GM23338 (cell line): Measurements from ENCODE around the gene HDHD5. TPM values are rescaled to one million over a fixed set of nuclear protein-coding genes. Genes with fewer than 3 reads are reported as not detected.

Experiments used
- ATAC-seq: fragments of 200-7000 bp; cut with Tn5 transposase; 3 replicates; pipeline ENCODE4 v1.9.1; 2020
- DNase-seq: peaks from one replicate; pipeline ENCODE4 v3.0.0-alpha.2; 2015; ENCODE audit warnings: low spot score
- H2AFZ ChIP-seq: fragments of 200-600 bp; sonication (generic); 2 replicates; pipeline ENCODE4 v1.8.0; 2016; ENCODE audit warnings: antibody characterized with exemption, mild to moderate bottlenecking, moderate library complexity
- H3F3A ChIP-seq: fragments of 200-600 bp; sonication (generic); replicated peaks from 2 replicates; pipeline ENCODE4 v1.8.0; 2017; ENCODE audit warnings: antibody characterized with exemption, mixed run types, low read depth
- H3K27ac ChIP-seq: fragments of 200-600 bp; sonication (generic); 2 replicates; pipeline ENCODE4 v1.6.1; 2016; ENCODE audit warnings: low read depth
- H3K27me3 ChIP-seq: fragments of 200-600 bp; sonication (generic); 2 replicates; pipeline ENCODE4 v1.8.0; 2016; ENCODE audit warnings: mild to moderate bottlenecking, mixed run types, moderate library complexity; ENCODE audit not compliant: insufficient read depth
- H3K36me3 ChIP-seq: fragments of 200-600 bp; sonication (generic); 2 replicates; pipeline ENCODE4 v1.8.0; 2016; ENCODE audit warnings: mild to moderate bottlenecking; ENCODE audit not compliant: insufficient read depth
- H3K4me1 ChIP-seq: fragments of 200-600 bp; sonication (generic); 2 replicates; pipeline ENCODE4 v1.8.0; 2016; ENCODE audit warnings: mild to moderate bottlenecking, moderate library complexity; ENCODE audit not compliant: insufficient read depth
- H3K4me2 ChIP-seq: fragments of 200-600 bp; sonication (generic); 2 replicates; pipeline ENCODE4 v1.7.1; 2017; ENCODE audit warnings: mixed run types
- H3K4me3 ChIP-seq: fragments of 200-600 bp; sonication (generic); 2 replicates; pipeline ENCODE4 v1.6.1; 2016; ENCODE audit warnings: mixed run types
- H3K79me2 ChIP-seq: fragments of 200-600 bp; sonication (generic); replicated peaks from 2 replicates; pipeline ENCODE4 v1.8.0; 2017; ENCODE audit warnings: mild to moderate bottlenecking; ENCODE audit not compliant: insufficient read depth
- H3K9me2 ChIP-seq: fragments of 200-600 bp; sonication (generic); 2 replicates; pipeline ENCODE4 v1.8.0; 2017; ENCODE audit not compliant: insufficient read depth
- H4K20me1 ChIP-seq: fragments of 200-600 bp; sonication (generic); replicated peaks from 2 replicates; pipeline ENCODE4 v1.8.0; 2017; ENCODE audit warnings: mild to moderate bottlenecking; ENCODE audit not compliant: insufficient read depth
- H3K27ac Mint-ChIP-seq: 2 replicates; pipeline ENCODE4 v1.8.0; 2020; ENCODE audit warnings: inconsistent platforms, mild to moderate bottlenecking, moderate library complexity, mixed read lengths
- H3K27me3 Mint-ChIP-seq: 3 replicates; pipeline ENCODE4 v1.8.0; 2022; ENCODE audit warnings: low read depth, mild to moderate bottlenecking, moderate library complexity, mixed read lengths, inconsistent platforms; ENCODE audit not compliant: insufficient read depth, poor library complexity
- H3K36me3 Mint-ChIP-seq: 3 replicates; pipeline ENCODE4 v1.8.0; 2021; ENCODE audit warnings: low read depth, mild to moderate bottlenecking, inconsistent platforms, moderate library complexity, mixed read lengths
- H3K4me1 Mint-ChIP-seq: 3 replicates; pipeline ENCODE4 v1.8.0; 2020; ENCODE audit warnings: mild to moderate bottlenecking, inconsistent platforms, mixed read lengths
- H3K4me3 Mint-ChIP-seq: 3 replicates; pipeline ENCODE4 v1.8.0; 2021; ENCODE audit warnings: moderate library complexity, mild to moderate bottlenecking, inconsistent platforms, mixed read lengths
- H3K9me3 Mint-ChIP-seq: 3 replicates; pipeline ENCODE4 v1.8.0; 2020; ENCODE audit warnings: moderate library complexity, mild to moderate bottlenecking, inconsistent platforms, mixed read lengths
- CREB1 ChIP-seq: fragments of 250-450 bp; sonication (Bioruptor Pico); IDR thresholded peaks from 2 replicates; pipeline ENCODE4 v1.5.0; 2020; ENCODE audit warnings: low read depth, mild to moderate bottlenecking, moderate library complexity
- CTCF ChIP-seq, 2 experiments: fragments of 200-600 bp in 1 of 2; sonication (generic) in 1 of 2; conservative IDR thresholded peaks; 2 replicates each; pipeline versions ENCODE4 v1.5.1 to v1.6.1; 2016 to 2017; ENCODE audit warnings: antibody characterized with exemption in 2 of 2, low read depth in 2 of 2, mild to moderate bottlenecking in 2 of 2, moderate library complexity in 1 of 2
- ETS1 ChIP-seq: IDR thresholded peaks from 2 replicates; pipeline ENCODE4 v1.6.1; 2016; ENCODE audit warnings: antibody characterized with exemption
- EZH2 ChIP-seq: fragments of 200-600 bp; sonication (generic); IDR thresholded peaks from one replicate; pipeline ENCODE4 v1.8.0; 2017; ENCODE audit warnings: antibody characterized with exemption, mild to moderate bottlenecking, low read depth; ENCODE audit not compliant: unreplicated experiment
- EZH2phosphoT487 ChIP-seq: fragments of 200-600 bp; sonication (generic); IDR thresholded peaks from one replicate; pipeline ENCODE4 v1.8.1; 2018; ENCODE audit warnings: antibody characterized with exemption; ENCODE audit not compliant: unreplicated experiment
- JUNB ChIP-seq: IDR thresholded peaks from one replicate; pipeline ENCODE4 v1.6.1; 2016; ENCODE audit warnings: antibody characterized with exemption; ENCODE audit not compliant: unreplicated experiment
- NANOG ChIP-seq: IDR thresholded peaks from 2 replicates; pipeline ENCODE4 v1.6.1; 2016; ENCODE audit warnings: antibody characterized with exemption, borderline replicate concordance
- POLR2AphosphoS5 ChIP-seq: IDR thresholded peaks from 2 replicates; pipeline ENCODE4 v1.6.1; 2016; ENCODE audit warnings: antibody characterized with exemption, low read depth
- REST ChIP-seq: IDR thresholded peaks from one replicate; pipeline ENCODE4 v1.6.1; 2018; ENCODE audit warnings: antibody characterized with exemption; ENCODE audit not compliant: unreplicated experiment
- STAT1 ChIP-seq: IDR thresholded peaks from one replicate; pipeline ENCODE4 v1.6.1; 2016; ENCODE audit warnings: antibody characterized with exemption; ENCODE audit not compliant: unreplicated experiment
- ZNF114 ChIP-seq: fragments of 250-450 bp; sonication (Bioruptor Pico); IDR thresholded peaks from 2 replicates; pipeline ENCODE4 v1.5.0; 2020; ENCODE audit warnings: mild to moderate bottlenecking, moderate library complexity
- ZNF331 ChIP-seq: fragments of 250-450 bp; sonication (Bioruptor Pico); IDR thresholded peaks from 2 replicates; pipeline ENCODE4 v1.5.0; 2020; ENCODE audit warnings: low read depth, mild to moderate bottlenecking, moderate library complexity
- polyA plus RNA-seq: library from polyadenylated mRNA; unstranded; fragments of >200 nt; fragmentation: Nextera tagmentation; extraction: Ambion mirVana; gene quantifications from 2 replicates; pipeline ENCODE4 v1.2.1, GENCODE V29; 2016
- total RNA-seq: library from RNA; depleted of rRNA; stranded (reverse); fragments of >200 nt; shearing (Covaris generic); gene quantifications from 2 replicates; pipeline ENCODE4 v1.2.3, GENCODE V29; 2014

Gene HDHD5
- total and polyA plus RNA-seq, 2 experiments from 2014 or later = 70.0 to 116 TPM

DNA sequence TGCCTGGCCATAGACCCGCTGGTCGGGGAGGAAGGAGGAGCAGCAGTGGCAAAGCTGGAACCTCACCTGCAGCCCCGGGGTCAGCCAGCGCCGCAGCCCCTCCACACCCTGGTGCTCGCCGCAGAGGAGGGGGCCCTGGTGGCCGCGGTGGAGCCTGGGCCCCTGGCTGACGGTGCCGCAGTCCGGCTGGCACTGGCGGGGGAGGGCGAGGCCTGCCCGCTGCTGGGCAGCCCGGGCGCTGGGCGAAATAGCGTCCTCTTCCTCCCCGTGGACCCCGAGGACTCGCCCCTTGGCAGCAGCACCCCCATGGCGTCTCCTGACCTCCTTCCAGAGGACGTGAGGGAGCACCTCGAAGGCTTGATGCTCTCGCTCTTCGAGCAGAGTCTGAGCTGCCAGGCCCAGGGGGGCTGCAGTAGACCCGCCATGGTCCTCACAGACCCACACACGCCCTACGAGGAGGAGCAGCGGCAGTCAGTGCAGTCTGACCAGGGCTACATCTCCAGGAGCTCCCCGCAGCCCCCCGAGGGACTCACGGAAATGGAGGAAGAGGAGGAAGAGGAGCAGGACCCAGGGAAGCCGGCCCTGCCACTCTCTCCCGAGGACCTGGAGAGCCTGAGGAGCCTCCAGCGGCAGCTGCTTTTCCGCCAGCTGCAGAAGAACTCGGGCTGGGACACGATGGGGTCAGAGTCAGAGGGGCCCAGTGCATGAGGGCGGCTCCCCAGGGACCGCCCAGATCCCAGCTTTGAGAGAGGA is 49.8 kb downstream of the HDHD5 start (continued):
- TF ChIP-seq ZNF114 (no peak), JUNB (no peak), STAT1 (no peak), ETS1 (no peak), ZNF331 (CRISPR knock-in tag) (no peak)

GRCh38 chr22:17108256-17109112 is 50.6 kb downstream of the HDHD5 start:
- Mint-ChIP-seq H3K27ac (no peak overlapping the region), H3K9me3 (no peaks in the 10 kb centered on the region; the same call in 2 of the 3 replicates), H3K27me3 (peaks cover 5% of the 10 kb centered on the region), H3K36me3 (peaks cover 3% of the 10 kb centered on the region; the same call in 2 of the 3 replicates), H3K4me1 (peaks cover 10% of the 10 kb centered on the region; the same call in 1 of the 3 replicates), H3K4me3 (no peak overlapping the region)
- H4K20me1 ChIP-seq = no peaks in the 10 kb centered on the region; the same call in 1 of the 2 replicates
- no peaks in the 10 kb centered on the region for H3K36me3 ChIP-seq
- H3K27ac ChIP-seq = no peak overlapping the region
- no peaks in the 10 kb centered on the region for H3K4me1 ChIP-seq
- no peak for ATAC-seq
- H3K4me3 ChIP-seq = no peak overlapping the region
- H3K9me2 ChIP-seq = no peaks in the 10 kb centered on the region
- H3F3A ChIP-seq = no peaks in the 10 kb centered on the region
- H3K27me3 ChIP-seq = no peaks in the 10 kb centered on the region
- no peak for DNase-seq
- H3K79me2 ChIP-seq = no peaks in the 10 kb centered on the region
- H2AFZ ChIP-seq = no peak overlapping the region
- no peak overlapping the region for H3K4me2 ChIP-seq
- TF ChIP-seq REST (no peak), JUNB (no peak), CREB1 (no peak), EZH2phosphoT487 (no peak), POLR2AphosphoS5 (no peak), NANOG (no peak), ZNF331 (CRISPR knock-in tag) (no peak), CTCF (conservative IDR thresholded peaks at IDR 0.05; ENCODE audit: low read depth in 2 of 2) (no peak), ETS1 (no peak), EZH2 (no peak), ZNF114 (no peak)
